GM19372 (cell line): ENCODE data around the gene TMPRSS7.
A peak's percentile ranks its signal among the peaks of the same experiment; 100 is the strongest.
"Not testable (repeated sequence)": the region's sequence is repeated elsewhere in the genome, so short reads cannot be mapped to it uniquely, and the experiment has no call there.

Source experiments
- ATAC-seq: cut with Tn5 transposase; IDR thresholded peaks from one replicate; pipeline ENCODE4 v1.9.1; 2021; ENCODE audit warnings: mild to moderate bottlenecking, low read depth, moderate library complexity; ENCODE audit not compliant: unreplicated experiment

TMPRSS7 gene

GRCh38 chr3:112012205-112012992, 22.1 kb upstream of the TMPRSS7 start:
- ATAC-seq: no peak

GRCh38 chr3:112013058-112013783, 21.3 kb upstream of the TMPRSS7 start:
- peak; percentile 75 for ATAC-seq

GRCh38 chr3:112013784-112014143, 20.8 kb upstream of the TMPRSS7 start:
- no peak for ATAC-seq

- no peak for ATAC-seq
These were observed 17.4 kb upstream of the TMPRSS7 start for GRCh38 chr3:112017091-112017490.

GRCh38 chr3:112018712-112019111, 15.8 kb upstream of the TMPRSS7 start:
- no peak for ATAC-seq

- no peak for ATAC-seq
These were observed 14.8 kb upstream of the TMPRSS7 start for GRCh38 chr3:112019716-112020115.

GRCh38 chr3:112020674-112021085, 13.9 kb upstream of the TMPRSS7 start:
- ATAC-seq: no peak

GRCh38 chr3:112027142-112027541, 7.4 kb upstream of the TMPRSS7 start:
- ATAC-seq: no peak

- ATAC-seq: no peak
These were observed 6.7 kb upstream of the TMPRSS7 start for GRCh38 chr3:112027826-112028225.

- ATAC-seq: no peak
These were observed 3.6 kb upstream of the TMPRSS7 start for GRCh38 chr3:112030901-112031300.

- no peak for ATAC-seq
These were observed 2.3 kb upstream of the TMPRSS7 start for GRCh38 chr3:112032098-112032731.

GRCh38 chr3:112035241-112035640, 705 bp downstream of the TMPRSS7 start:
- no peak for ATAC-seq

GRCh38 chr3:112037194-112037593, 2.7 kb downstream of the TMPRSS7 start:
- ATAC-seq: not testable (repeated sequence)

- peak; percentile 52 for ATAC-seq
These were observed 4.3 kb downstream of the TMPRSS7 start for GRCh38 chr3:112038863-112039262.

- no peak for ATAC-seq
These were observed 6.8 kb downstream of the TMPRSS7 start for GRCh38 chr3:112041321-112041720.

- ATAC-seq: no peak
These were observed 8.3 kb downstream of the TMPRSS7 start for GRCh38 chr3:112042842-112043280.

GRCh38 chr3:112043621-112044201, 9.2 kb downstream of the TMPRSS7 start:
- peak; percentile 96 for ATAC-seq

- ATAC-seq: no peak
These were observed 12.1 kb downstream of the TMPRSS7 start for GRCh38 chr3:112046599-112046998.

- ATAC-seq: no peak
These were observed 12.7 kb downstream of the TMPRSS7 start for GRCh38 chr3:112047264-112047663.

GRCh38 chr3:112048911-112049310, 14.4 kb downstream of the TMPRSS7 start:
- no peak for ATAC-seq

- ATAC-seq: no peak
These were observed 18.7 kb downstream of the TMPRSS7 start for GRCh38 chr3:112053229-112053628.
